H1 (cell line): Measurements from ENCODE around the gene DAPK2. TPM values are rescaled to one million over a fixed set of nuclear protein-coding genes. Genes with fewer than 3 reads are reported as not detected.

Experiments used
- CTCF ChIA-PET: fragments of 300-600 bp; sonication (Branson Sonifier 250); formaldehyde crosslinking; loops from one replicate; lab custom pipeline; 2021; ENCODE audit not compliant: partially characterized antibody; lab: Charles Lee
- POLR2A ChIA-PET: fragments of 300-600 bp; sonication (Branson Sonifier 250); formaldehyde crosslinking; loops from one replicate; lab custom pipeline; 2021; ENCODE audit warnings: inconsistent platforms; ENCODE audit not compliant: partially characterized antibody; lab: Charles Lee
- DNase-seq, 2 experiments: peaks; one replicate each; pipeline versions ENCODE4 v3.0.0 to v3.0.0-alpha.2; 2010 to 2022; ENCODE audit warnings: low spot score in 2 of 2, low read depth in 1 of 2, mixed read lengths in 1 of 2
- FAIRE-seq: peaks from 2 replicates; lab custom pipeline; 2011; peaks lifted over from hg19 to GRCh38; lab: Jason Lieb, UNC
- H2AFZ ChIP-seq: 2 replicates; pipeline ENCODE4 v1.8.1; 2012; ENCODE audit warnings: low read length, inconsistent platforms
- H2AK5ac ChIP-seq: 2 replicates; pipeline ENCODE4 v1.6.1; 2013; ENCODE audit warnings: low read depth, low read length
- H2BK120ac ChIP-seq: replicated peaks from 2 replicates; pipeline ENCODE3; 2013; ENCODE audit warnings: low read depth, low read length, inconsistent platforms
- H2BK12ac ChIP-seq: 2 replicates; pipeline ENCODE4 v1.6.1; 2013; ENCODE audit warnings: low read depth, low read length
- H2BK15ac ChIP-seq: 2 replicates; pipeline ENCODE4 v1.6.1; 2013; ENCODE audit warnings: low read length
- H2BK20ac ChIP-seq: 2 replicates; pipeline ENCODE4 v1.6.1; 2013; ENCODE audit warnings: low read length
- H2BK5ac ChIP-seq: 2 replicates; pipeline ENCODE4 v1.6.1; 2013; ENCODE audit warnings: low read depth, low read length
- H3K14ac ChIP-seq: 2 replicates; pipeline ENCODE4 v1.6.1; 2013; ENCODE audit warnings: inconsistent platforms; ENCODE audit not compliant: insufficient read length
- H3K18ac ChIP-seq: 2 replicates; pipeline ENCODE4 v1.6.1; 2013; ENCODE audit warnings: low read length; ENCODE audit errors: extremely low read depth
- H3K23ac ChIP-seq: 2 replicates; pipeline ENCODE4 v1.6.1; 2013; ENCODE audit warnings: inconsistent platforms; ENCODE audit not compliant: insufficient read length
- H3K23me2 ChIP-seq: 2 replicates; pipeline ENCODE4 v1.6.1; 2013; ENCODE audit warnings: low read depth, low read length
- H3K27ac ChIP-seq: 2 replicates; pipeline ENCODE4 v1.6.1; 2011; ENCODE audit warnings: low read depth, low read length, inconsistent platforms
- H3K27me3 ChIP-seq, 4 experiments: replicated peaks in 1 of 4; 1 replicate in 1 of 4; 2 replicates in 3 of 4; pipeline versions ENCODE4 v1.6.1 to v1.8.1; 2011 to 2013; ENCODE audit warnings: low read length in 3 of 4, mild to moderate bottlenecking in 3 of 4, inconsistent platforms in 2 of 4, mixed read lengths in 2 of 4, moderate library complexity in 1 of 4; ENCODE audit not compliant: control insufficient read depth in 3 of 4, insufficient read depth in 3 of 4; ENCODE audit errors: extremely low read depth in 1 of 4
- H3K36me3 ChIP-seq, 4 experiments: 2 replicates each; pipeline versions ENCODE4 v1.6.1 to v1.8.1; 2011 to 2013; ENCODE audit warnings: mild to moderate bottlenecking in 4 of 4, low read length in 3 of 4, moderate library complexity in 2 of 4, control low read depth in 1 of 4, inconsistent platforms in 1 of 4; ENCODE audit not compliant: insufficient read depth in 4 of 4, control insufficient read depth in 2 of 4
- H3K4ac ChIP-seq: replicated peaks from 2 replicates; pipeline ENCODE3; 2013; ENCODE audit warnings: low read length, low read depth, mixed read lengths, inconsistent platforms; ENCODE audit not compliant: insufficient read length
- H3K4me1 ChIP-seq, 4 experiments: replicated peaks in 1 of 4; 1 replicate in 1 of 4; 2 replicates in 3 of 4; pipeline versions ENCODE4 v1.6.1 to v1.8.1; 2011 to 2013; ENCODE audit warnings: low read length in 3 of 4, inconsistent platforms in 2 of 4, mixed read lengths in 1 of 4; ENCODE audit not compliant: insufficient read depth in 4 of 4, control insufficient read depth in 3 of 4
- H3K4me2 ChIP-seq, 2 experiments: 2 replicates each; pipeline versions ENCODE4 v1.6.1 to v1.8.1; 2011 to 2013; ENCODE audit warnings: low read depth in 2 of 2, low read length in 2 of 2, control low read depth in 1 of 2, inconsistent platforms in 1 of 2, mild to moderate bottlenecking in 1 of 2; ENCODE audit not compliant: insufficient read depth in 1 of 2
- H3K4me3 ChIP-seq, 4 experiments: fragments of 200-600, 300-600 bp in 1 of 4; sonication (generic), shearing (Covaris generic), sonication (Bioruptor Twin) in 1 of 4; 2 replicates each; pipeline versions ENCODE4 v1.5.1 to v1.8.1; 2011 to 2016; ENCODE audit warnings: low read length in 4 of 4, low read depth in 3 of 4, control low read depth in 2 of 4, inconsistent platforms in 2 of 4, mild to moderate bottlenecking in 2 of 4, mixed read lengths in 1 of 4, moderate library complexity in 1 of 4; ENCODE audit not compliant: insufficient read depth in 2 of 4; ENCODE audit errors: extremely low read depth in 1 of 4
- H3K56ac ChIP-seq: replicated peaks from 2 replicates; pipeline ENCODE3; 2013; ENCODE audit warnings: low read depth, mild to moderate bottlenecking, mixed read lengths, low read length, inconsistent platforms; ENCODE audit not compliant: insufficient read length
- H3K79me1 ChIP-seq: 2 replicates; pipeline ENCODE4 v1.6.1; 2013; ENCODE audit warnings: low read depth, low read length, control low read depth
- H3K79me2 ChIP-seq, 2 experiments: 2 replicates each; pipeline versions ENCODE4 v1.6.1 to v1.8.1; 2012 to 2013; ENCODE audit warnings: low read length in 2 of 2, mild to moderate bottlenecking in 2 of 2, inconsistent platforms in 1 of 2; ENCODE audit not compliant: insufficient read depth in 2 of 2, control insufficient read depth in 1 of 2
- H3K9ac ChIP-seq, 4 experiments: replicated peaks in 1 of 4; 1 replicate in 1 of 4; 2 replicates in 3 of 4; pipeline versions ENCODE4 v1.6.1 to v1.8.1; 2011 to 2013; ENCODE audit warnings: low read depth in 3 of 4, low read length in 3 of 4, control low read depth in 2 of 4, mild to moderate bottlenecking in 2 of 4, moderate library complexity in 2 of 4, inconsistent platforms in 1 of 4; ENCODE audit errors: extremely low read depth in 1 of 4
- H3K9me3 ChIP-seq, 2 experiments: 2 replicates each; pipeline versions ENCODE4 v1.6.1 to v1.8.1; 2012 to 2013; ENCODE audit warnings: mild to moderate bottlenecking in 2 of 2, moderate library complexity in 2 of 2, control low read depth in 1 of 2, inconsistent platforms in 1 of 2, low read depth in 1 of 2, low read length in 1 of 2, mixed read lengths in 1 of 2; ENCODE audit not compliant: insufficient read depth in 2 of 2
- H4K20me1 ChIP-seq, 2 experiments: replicated peaks in 1 of 2; 2 replicates each; pipeline versions ENCODE3 to v1.8.1; 2011 to 2013; ENCODE audit warnings: inconsistent platforms in 2 of 2, low read length in 2 of 2, mild to moderate bottlenecking in 1 of 2; ENCODE audit not compliant: insufficient read depth in 2 of 2, control insufficient read depth in 1 of 2
- H4K5ac ChIP-seq: 2 replicates; pipeline ENCODE4 v1.6.1; 2013; ENCODE audit warnings: low read length, low read depth, mixed read lengths, inconsistent platforms; ENCODE audit not compliant: insufficient read length
- H4K8ac ChIP-seq: 2 replicates; pipeline ENCODE4 v1.8.0; 2013; ENCODE audit warnings: mild to moderate bottlenecking, moderate library complexity, low read length, inconsistent platforms; ENCODE audit not compliant: insufficient read depth; ENCODE audit errors: extremely low read depth
- H4K91ac ChIP-seq: replicated peaks from 2 replicates; pipeline ENCODE3; 2013; ENCODE audit warnings: low read length, mixed read lengths, inconsistent platforms; ENCODE audit not compliant: insufficient read length
- EP300 ChIP-seq, 2 experiments: IDR thresholded peaks; 1 replicate in 1 of 2; 2 replicates in 1 of 2; pipeline ENCODE4 v1.6.1; 2011 to 2012; ENCODE audit warnings: low read depth in 2 of 2, low read length in 2 of 2, mild to moderate bottlenecking in 2 of 2, borderline replicate concordance in 1 of 2, inconsistent platforms in 1 of 2, moderate library complexity in 1 of 2
- GABPA ChIP-seq: IDR thresholded peaks from 2 replicates; pipeline ENCODE4 v1.6.1; 2011; ENCODE audit warnings: mild to moderate bottlenecking, low read length, moderate library complexity, borderline replicate concordance; ENCODE audit not compliant: insufficient read depth
- JUN ChIP-seq: IDR thresholded peaks from 2 replicates; pipeline ENCODE4 v1.6.1; 2011; ENCODE audit warnings: low read depth, mild to moderate bottlenecking, improper control_type of control experiment, low read length
- KDM5A ChIP-seq: fragments of 200-600 bp; IDR thresholded peaks from 2 replicates; pipeline ENCODE4 v1.7.1; 2012; ENCODE audit warnings: mild to moderate bottlenecking, low read length, inconsistent platforms, mixed read lengths
- MAFK ChIP-seq: IDR thresholded peaks from 2 replicates; pipeline ENCODE4 v1.6.1; 2012; ENCODE audit warnings: low read depth, mild to moderate bottlenecking, improper control_type of control experiment, low read length
- POLR2A ChIP-seq, 2 experiments: IDR thresholded peaks; 1 replicate in 1 of 2; 2 replicates in 1 of 2; pipeline ENCODE4 v1.6.1; 2011; ENCODE audit warnings: low read depth in 2 of 2, low read length in 2 of 2, mild to moderate bottlenecking in 2 of 2; ENCODE audit errors: control extremely low read depth in 1 of 2
- POLR2AphosphoS5 ChIP-seq: IDR thresholded peaks from 2 replicates; pipeline ENCODE4 v1.6.1; 2011; ENCODE audit warnings: low read depth, low read length
- RNF2 ChIP-seq: fragments of 200-900, 300-1000 bp; sonication (generic); IDR thresholded peaks from 2 replicates; pipeline ENCODE4 v1.7.1; 2016; ENCODE audit warnings: borderline replicate concordance, low read depth, mild to moderate bottlenecking, antibody characterized with exemption, low read length; ENCODE audit not compliant: poor library complexity, severe bottlenecking; ENCODE audit errors: missing control alignments
- SP2 ChIP-seq: IDR thresholded peaks from 2 replicates; pipeline ENCODE4 v1.6.1; 2012; ENCODE audit warnings: mild to moderate bottlenecking, low read length, inconsistent platforms
- TAF7 ChIP-seq: optimal IDR thresholded peaks from 2 replicates; pipeline ENCODE3; 2011; ENCODE audit warnings: low read depth, mild to moderate bottlenecking, inconsistent platforms, low read length, moderate library complexity, borderline replicate concordance
- TCF12 ChIP-seq: IDR thresholded peaks from 2 replicates; pipeline ENCODE4 v1.6.1; 2011; ENCODE audit warnings: low read depth, mild to moderate bottlenecking, low read length
- WGBS, 2 experiments: shearing (Covaris generic) in 1 of 2; methylation state at CpG; one replicate each; pipeline versions ENCODE4 v1.1.6 to v1.1.7; 2013 to 2015; ENCODE audit warnings: low lambda C conversion rate in 2 of 2, mixed read lengths in 2 of 2, inconsistent platforms in 1 of 2, low coverage in 1 of 2, missing lambda C conversion rate in 1 of 2; ENCODE audit not compliant: insufficient replicate concordance in 2 of 2, insufficient coverage in 1 of 2, insufficient read length in 1 of 2; ENCODE audit errors: extremely low coverage in 1 of 2, missing lambda C conversion rate in 1 of 2; 5-methylcytosine and 5-hydroxymethylcytosine counted together
- polyA plus RNA-seq, 7 experiments: library from polyadenylated mRNA; depleted of rRNA in 3 of 7; stranded (reverse) in 5 of 7; unstranded in 2 of 7; fragments of >200 nt in 5 of 7; fragments of 200-250 nt in 2 of 7; gene quantifications; 1 replicate in 5 of 7; 2 replicates in 1 of 7; 4 replicates in 1 of 7; pipeline versions ENCODE4 v1.2.1 to v1.2.3, GENCODE V29; 2011 to 2013; ENCODE audit warnings: missing spikeins in 2 of 7, mixed read lengths in 2 of 7
- total RNA-seq: library from RNA; stranded (reverse); fragmentation: NEBNext Ultra II Directional; extraction: Animal tissue kit (Norgen Biotek cat#: 25700); gene quantifications from 2 replicates; pipeline ENCODE4 v1.2.1, GENCODE V29; 2021
- TF ChIP-seq, protein P1 (sequence below): IDR thresholded peaks from 2 replicates; pipeline ENCODE4 v1.6.1; 2012; ENCODE audit warnings: inconsistent platforms
- TF ChIP-seq, protein P2 (sequence below): IDR thresholded peaks from 2 replicates; pipeline ENCODE4 v1.6.1; 2012; ENCODE audit warnings: inconsistent platforms

The DAPK2 gene
- total and polyA plus RNA-seq, 2 of the 8 experiments (the other 6 are each of a cell fraction or from before 2014, with no cell fraction given) = 1.8 to 2.9 TPM

DNA sequence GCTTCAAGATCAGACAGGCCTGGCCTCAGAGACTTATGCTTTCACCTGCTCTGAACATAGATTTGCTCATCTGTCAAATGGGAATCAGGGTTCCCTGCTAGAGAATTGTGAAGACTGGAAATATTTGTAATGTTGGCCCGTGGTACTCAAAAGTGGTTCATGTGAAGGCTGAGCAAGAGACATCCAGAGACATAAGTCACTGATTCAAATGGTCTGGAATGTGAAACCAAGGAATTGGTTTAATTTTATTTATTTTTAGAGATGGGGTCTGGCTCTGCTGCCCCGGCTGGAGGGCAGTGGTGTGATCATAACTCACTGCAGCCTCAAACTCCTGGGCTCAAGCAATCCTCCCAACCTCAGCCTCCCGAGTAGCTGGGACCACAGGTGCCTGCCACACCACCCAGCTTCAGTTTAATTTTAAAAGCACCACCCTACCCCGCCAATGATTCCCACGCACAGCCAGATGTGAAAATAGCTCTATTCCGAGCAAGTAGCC is 60.1 kb downstream of the DAPK2 start:
- FAIRE-seq = no peak
- WGBS, 2 experiments = 85% methylated on average over 6 of the region's 6 CpGs; no CpG with 5 or more reads in 1 of the 2 experiments
- POLR2A ChIA-PET = interaction anchor here (1.4 kb wide), 1 partner anchor 80 kb away, joined by 3 read pairs; no protein-coding TSS in a partner anchor
- TF ChIP-seq, protein P1, sequence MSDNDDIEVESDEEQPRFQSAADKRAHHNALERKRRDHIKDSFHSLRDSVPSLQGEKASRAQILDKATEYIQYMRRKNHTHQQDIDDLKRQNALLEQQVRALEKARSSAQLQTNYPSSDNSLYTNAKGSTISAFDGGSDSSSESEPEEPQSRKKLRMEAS = no peak
- TF ChIP-seq, protein P2, sequence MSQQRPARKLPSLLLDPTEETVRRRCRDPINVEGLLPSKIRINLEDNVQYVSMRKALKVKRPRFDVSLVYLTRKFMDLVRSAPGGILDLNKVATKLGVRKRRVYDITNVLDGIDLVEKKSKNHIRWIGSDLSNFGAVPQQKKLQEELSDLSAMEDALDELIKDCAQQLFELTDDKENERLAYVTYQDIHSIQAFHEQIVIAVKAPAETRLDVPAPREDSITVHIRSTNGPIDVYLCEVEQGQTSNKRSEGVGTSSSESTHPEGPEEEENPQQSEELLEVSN = no peak
- TF ChIP-seq POLR2A (IDR thresholded peaks at IDR 0.05; ENCODE audit: control extremely low read depth in 1 of 2, low read depth in 2 of 2, low read length in 2 of 2) = no peak
- no peak for TF ChIP-seq POLR2AphosphoS5
- no peak for TF ChIP-seq GABPA
- TF ChIP-seq MAFK = no peak
- no peak for TF ChIP-seq RNF2
- TF ChIP-seq TCF12 = no peak
- TF ChIP-seq KDM5A = no peak
- no peak for TF ChIP-seq JUN
- no peak for TF ChIP-seq EP300 (IDR thresholded peaks at IDR 0.05; ENCODE audit: borderline replicate concordance in 1 of 2, low read depth in 2 of 2, low read length in 2 of 2)
- no peak for TF ChIP-seq SP2
- TF ChIP-seq TAF7 = no peak

More for the DNA sequence above, 60.1 kb downstream of the DAPK2 start:
- Histone ChIP-seq H3K9me3 (no peaks in the 10 kb centered on the region), H3K4me1 (no peaks in the 10 kb centered on the region; a peak in 1 of 7 replicates), H2BK15ac (no peak overlapping the region), H2AFZ (no peak overlapping the region), H3K9ac (no peak overlapping the region), H3K4me2 (no peak overlapping the region), H3K4ac (no peak overlapping the region), H4K8ac (no peak overlapping the region), H3K27me3 (no peaks in the 10 kb centered on the region), H2BK5ac (no peak overlapping the region), H3K79me1 (no peaks in the 10 kb centered on the region), H3K79me2 (no peaks in the 10 kb centered on the region), H2AK5ac (no peak overlapping the region), H3K23me2 (no peaks in the 10 kb centered on the region), H4K91ac (no peak overlapping the region), H3K18ac (no peak overlapping the region), H3K56ac (no peak overlapping the region), H2BK20ac (no peak overlapping the region), H4K5ac (no peak overlapping the region), H3K27ac (no peak overlapping the region), H2BK120ac (no peak overlapping the region), H3K4me3 (no peak overlapping the region), H2BK12ac (no peak overlapping the region), H3K14ac (no peak overlapping the region), H4K20me1 (no peaks in the 10 kb centered on the region), H3K23ac (no peak overlapping the region), H3K36me3 (no peaks in the 10 kb centered on the region)
- CTCF ChIA-PET = interaction anchor here (0.7 to 10.0 kb wide), 4 partner anchors 25 to 520 kb away, joined by 3 to 102 read pairs (median 11); no protein-coding TSS in a partner anchor
- no peak for DNase-seq
